ENCODE measurements around the gene TNFRSF18. TPM values are rescaled to one million over a fixed set of nuclear protein-coding genes. Genes with fewer than 3 reads are reported as not detected.
"Not testable (repeated sequence)": the region's sequence is repeated elsewhere in the genome, so short reads cannot be mapped to it uniquely, and the experiment has no call there.

TNFRSF18 gene
- polyA plus RNA-seq, 4 donors = 0.26 to 0.72 (median 0.51) TPM

DNA sequence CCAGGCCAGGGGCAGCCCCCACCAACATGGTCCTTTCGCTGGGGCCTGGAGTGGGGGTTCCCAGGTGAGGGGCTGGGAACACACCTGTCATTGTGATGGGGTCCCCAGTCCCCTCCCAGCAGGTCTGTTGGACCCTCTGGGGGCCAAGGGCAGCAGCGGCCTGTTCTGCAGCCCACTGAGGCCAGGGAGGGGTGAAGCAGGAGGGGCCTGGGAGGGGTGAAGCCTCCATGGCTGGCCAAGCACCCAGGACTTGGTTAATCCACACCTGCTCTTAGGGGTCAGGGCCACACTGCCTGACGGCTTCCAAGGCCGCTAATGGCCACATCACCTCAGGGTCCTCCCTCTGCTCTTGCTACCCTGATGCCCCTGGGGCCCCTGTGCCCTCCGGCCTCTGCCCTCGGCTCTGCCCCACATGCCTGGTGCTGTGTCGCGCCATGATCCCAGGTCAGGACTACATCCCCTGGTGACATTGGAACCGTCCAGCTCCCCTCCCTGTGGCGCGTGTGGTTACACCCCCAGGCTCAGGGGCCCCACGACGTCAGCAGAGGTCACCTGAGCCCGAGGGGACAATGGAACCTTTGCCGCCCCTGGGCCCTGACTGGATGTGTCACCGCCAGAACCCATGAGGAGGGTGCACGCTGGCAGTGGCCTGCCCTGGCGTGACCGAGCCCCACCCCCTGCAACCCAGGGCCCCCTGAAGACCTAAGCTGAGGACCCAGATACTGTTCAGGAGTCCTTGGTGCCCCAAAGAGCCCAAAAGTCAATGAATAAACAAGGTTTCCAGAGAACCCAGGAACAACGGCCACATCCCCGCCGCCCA, 7.0 kb downstream of the TNFRSF18 start:
- no peak for DNase-seq (ENCODE audit: low read depth in 4 of 4, low spot score in 3 of 4)

DNA sequence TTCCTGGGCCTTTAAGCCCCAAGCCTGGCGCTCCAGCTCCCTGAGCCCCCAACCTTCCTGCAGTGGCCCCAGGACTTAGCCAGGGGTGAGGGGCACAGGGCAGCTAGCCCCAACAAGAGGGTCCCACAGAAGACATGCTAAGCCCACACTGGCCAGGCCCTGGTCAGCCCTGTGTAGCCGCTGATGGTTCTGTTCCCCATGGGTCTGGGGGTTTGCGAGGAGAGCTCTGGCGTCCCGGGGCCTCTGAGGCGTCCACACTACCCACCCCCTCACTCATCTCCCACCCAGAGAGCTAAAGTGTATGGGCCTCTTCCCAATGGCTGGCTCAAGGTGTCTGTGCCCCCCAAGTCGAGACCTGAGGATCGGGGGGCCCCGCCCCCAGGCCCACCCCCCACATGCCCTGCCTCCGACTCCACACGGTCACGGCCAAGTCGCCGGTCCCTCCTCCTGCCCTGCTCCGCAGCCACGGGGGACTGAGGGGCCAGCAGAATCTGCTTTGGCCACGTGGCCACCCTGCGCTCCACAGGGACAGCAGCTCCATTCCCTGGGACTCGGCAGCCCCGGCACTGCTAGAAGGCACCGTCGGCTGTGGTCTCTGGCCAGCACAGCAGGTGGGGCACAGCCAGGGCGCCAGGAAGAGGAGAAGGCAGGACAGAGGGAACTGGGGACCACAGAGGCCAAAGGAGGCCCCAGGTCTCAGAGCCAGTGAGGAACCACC, 7.8 kb downstream of the TNFRSF18 start:
- no peak for DNase-seq (ENCODE audit: low read depth in 4 of 4, low spot score in 3 of 4)

DNA sequence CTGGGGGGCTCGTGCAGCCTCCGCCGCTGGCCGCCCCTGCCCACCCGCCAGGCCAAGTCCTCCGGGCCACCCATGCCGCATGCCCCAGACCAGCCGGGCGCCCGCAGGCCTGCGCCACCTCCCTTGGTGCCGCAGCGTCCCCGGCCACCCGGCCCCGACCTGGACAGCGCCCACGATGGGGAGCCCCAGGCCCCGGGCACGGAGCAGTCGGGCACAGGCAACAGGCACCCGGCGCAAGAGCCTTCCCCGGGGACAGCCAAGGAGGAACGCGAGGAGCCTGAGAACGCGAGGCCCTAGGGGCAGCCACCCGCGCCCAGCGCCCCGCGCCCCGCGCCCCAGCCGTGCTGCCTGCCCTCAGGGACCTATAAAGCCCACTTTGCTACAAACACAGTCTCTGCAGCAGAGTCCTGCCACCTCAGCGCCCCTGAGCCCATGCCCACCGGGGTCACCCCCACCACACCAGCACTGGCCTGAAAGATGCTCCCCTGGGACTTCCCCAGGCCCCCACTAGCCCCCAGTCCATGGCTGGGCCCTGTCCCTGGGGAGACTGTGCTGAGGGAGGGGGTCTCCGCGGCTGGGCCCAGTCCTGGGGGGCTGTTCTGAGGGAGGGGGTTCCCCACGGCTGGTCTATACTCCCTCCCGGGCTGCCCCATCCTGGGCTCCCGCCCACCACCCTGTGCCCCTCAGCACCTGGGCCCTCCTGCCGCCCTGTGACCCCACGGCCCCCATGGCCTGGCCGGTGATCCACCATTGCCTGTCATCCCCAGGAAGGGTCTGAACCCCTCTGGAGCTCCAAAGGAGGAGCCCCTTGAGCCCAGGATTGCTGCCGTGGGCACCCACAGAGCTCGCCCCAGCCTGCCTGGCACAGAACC, 8.6 kb downstream of the TNFRSF18 start:
- DNase-seq (ENCODE audit: low read depth in 4 of 4, low spot score in 3 of 4) = no peak

DNA sequence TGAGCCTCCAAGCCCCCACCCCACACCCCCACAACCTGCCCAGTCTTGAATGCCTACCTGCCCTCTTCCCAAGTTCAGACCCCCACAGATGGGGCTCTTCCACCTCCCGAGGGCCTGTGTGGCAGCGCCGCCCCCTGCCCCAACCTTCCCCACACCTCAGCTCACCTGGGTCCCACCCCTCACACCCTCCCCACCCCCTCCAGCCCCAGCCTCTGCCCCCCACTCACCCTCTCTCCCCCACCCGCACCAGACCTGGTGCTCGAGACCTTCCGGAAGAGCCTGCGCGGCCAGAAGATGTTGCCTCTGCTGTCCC, 9.2 kb downstream of the TNFRSF18 start:
- DNase-seq (ENCODE audit: low read depth in 4 of 4, low spot score in 3 of 4) = no peak

DNA sequence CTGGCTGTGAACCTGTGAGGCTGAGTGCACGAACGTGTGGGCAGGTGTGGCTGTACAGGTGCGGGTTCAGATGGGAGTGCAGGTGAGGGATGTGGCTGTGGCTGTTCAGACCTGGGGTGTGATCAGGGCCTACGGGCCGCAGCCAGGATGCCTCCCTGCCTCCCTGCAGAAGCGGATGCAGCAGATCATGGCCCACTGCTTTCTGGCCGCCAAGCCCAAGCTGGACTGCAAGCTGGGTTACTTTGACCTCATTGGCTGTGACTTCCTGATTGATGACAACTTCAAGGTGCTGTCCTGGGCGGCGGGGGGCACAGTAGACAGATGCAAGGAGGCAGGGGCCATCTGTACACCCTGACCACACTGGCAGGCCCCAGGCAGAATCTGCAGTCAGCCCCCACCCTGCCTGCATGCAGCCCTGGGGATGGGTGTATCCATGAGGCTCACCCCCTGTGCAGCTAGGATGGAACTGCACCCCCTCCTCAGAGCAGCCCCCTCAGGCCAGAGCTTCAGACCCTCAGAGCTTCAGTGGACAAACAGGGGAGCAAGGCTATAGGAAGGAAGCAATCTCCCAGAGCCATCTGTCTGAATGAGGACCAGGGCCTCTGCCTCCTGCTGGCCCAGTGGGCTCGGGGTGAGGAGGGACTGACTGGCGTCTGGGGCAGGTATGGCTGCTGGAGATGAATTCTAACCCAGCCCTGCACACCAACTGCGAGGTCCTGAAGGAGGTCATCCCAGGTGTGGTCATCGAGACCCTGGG, 9.8 kb downstream of the TNFRSF18 start:
- no peak for DNase-seq (ENCODE audit: low read depth in 4 of 4, low spot score in 3 of 4)

DNA sequence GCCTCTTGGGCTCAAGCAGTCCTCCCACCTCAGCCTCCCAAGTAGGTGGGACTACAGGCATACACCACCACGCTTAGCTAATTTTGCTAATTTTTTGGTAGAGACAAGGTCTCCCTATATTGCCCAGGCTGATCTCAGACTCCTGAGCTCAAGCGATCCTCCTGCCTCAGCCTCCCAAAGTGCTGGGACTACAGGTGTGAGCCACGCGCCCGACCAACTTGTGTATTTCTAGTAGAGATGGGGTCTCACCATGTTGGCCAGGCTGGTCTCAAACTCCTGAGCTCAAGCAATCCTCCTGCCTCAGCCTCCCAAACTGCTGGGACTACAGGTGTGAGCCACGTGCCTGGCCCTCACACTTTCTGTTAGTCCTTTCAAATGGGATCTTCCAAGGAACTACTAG, 10.7 kb downstream of the TNFRSF18 start:
- DNase-seq (ENCODE audit: low read depth in 4 of 4, low spot score in 3 of 4) = not testable (repeated sequence)

DNA sequence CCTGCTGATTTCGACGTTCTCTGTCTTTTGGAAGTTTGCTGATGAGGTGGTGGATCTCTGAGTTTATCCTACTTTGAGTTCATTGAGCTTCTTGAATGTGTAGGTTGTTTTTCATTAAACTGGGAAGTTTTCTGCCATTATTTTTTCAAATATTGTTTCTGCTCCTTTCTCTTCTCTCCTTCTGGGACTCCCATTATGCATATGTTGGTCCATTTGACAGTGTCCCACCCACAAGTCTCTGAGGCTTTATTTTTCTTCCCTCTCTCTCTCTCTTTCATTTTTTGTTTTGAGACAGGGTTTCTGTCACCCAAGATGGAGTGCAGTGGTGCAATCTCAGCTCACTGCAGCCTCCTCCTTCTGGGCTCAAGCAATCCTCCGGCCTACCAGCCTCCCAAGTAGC, 11.7 kb downstream of the TNFRSF18 start:
- DNase-seq (ENCODE audit: low read depth in 4 of 4, low spot score in 3 of 4) = no peak

DNA sequence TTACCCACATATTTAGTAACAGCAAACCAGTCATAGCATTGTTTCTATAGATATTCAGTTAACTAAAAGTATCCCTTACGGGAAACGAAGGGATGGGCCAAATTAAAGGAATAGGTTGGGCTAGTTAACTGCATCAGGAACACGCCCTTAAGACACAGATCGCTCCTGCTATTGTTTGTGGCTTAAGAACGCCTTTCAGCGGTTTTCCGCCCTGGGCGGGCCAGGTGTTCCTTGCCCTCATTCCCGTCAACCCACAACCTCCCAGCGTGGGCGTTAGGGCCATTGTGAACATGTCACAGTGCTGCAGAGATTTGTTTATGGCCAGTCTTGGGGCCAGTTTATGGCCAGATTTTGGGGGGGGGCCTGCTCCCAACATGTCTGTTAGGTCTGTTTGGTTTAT, 14.7 kb downstream of the TNFRSF18 start:
- no peak for DNase-seq (ENCODE audit: low read depth in 4 of 4, low spot score in 3 of 4)

DNA sequence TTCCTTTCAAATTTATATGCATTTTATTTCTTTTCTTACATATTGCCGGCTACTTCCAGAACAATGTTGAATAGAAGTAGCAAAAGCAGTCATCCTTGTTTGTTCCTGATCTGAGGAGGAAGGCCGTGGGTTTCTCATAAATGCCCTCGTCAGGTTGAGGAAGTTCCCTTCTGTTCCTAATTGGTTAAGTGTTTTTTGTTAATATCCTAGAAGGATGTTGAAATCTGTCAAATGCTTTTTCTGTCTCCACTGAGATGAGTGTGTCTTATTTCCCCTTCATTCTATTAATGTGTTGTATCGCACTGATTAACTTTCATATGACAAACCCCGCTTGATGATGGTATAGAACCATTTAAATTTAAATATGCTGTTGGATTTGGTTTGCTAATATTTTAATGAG, 17.3 kb downstream of the TNFRSF18 start:
- no peak for DNase-seq (ENCODE audit: low read depth in 4 of 4, low spot score in 3 of 4)

DNA sequence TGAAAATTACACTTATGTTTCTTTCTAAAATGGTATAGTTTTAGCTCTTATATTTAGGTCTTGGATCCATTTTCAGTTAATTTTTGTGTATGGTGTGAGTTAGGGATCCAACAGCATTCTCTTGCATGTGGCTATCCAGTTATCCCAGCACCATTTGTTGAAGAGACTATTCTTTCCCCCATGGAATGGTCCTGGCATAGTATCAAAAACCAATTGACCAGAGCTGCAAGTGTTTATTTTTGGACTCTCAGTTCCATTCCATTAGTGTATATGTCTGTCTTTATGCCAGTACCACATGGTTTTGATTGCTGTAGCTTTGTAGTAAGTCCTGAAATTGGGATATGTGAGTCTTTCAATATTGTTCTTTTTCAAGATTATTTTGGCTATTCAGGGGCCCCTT, 18.5 kb downstream of the TNFRSF18 start:
- no peak for DNase-seq (ENCODE audit: low read depth in 4 of 4, low spot score in 3 of 4)

DNA sequence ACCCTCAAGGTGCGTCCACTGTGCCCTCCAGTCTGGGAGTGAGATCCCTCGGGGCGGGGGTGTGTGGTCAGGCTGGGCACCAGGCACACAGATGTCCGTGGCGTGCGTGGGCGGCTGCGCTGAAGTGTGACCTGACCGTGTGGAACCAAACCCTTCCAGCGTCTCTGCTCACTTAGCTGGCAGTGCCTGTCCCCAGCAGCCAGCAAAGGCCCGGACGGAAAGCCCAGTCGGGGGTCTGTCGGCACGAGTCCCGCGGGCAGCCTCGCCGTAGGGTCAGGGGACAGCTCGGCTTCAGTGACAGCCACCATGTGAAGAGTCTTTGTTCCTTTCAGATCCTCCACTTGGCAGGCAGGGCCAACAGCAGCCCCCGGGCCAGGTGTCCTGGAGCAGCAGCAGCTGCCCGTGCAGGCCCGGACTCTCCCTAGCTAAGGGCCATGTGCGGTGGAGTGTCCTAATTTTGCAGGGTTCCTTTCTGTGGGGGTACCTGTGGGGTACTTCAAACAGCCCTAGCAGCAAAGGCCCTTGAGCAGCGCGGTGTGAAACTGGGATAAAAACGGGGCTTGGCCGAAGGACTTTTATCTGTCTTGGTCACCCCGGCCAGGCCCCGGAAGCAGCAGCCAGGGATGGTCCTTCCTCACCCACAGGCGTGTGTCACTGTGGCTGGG, 21.2 kb downstream of the TNFRSF18 start:
- no peak for DNase-seq (ENCODE audit: low read depth in 4 of 4, low spot score in 3 of 4)

DNA sequence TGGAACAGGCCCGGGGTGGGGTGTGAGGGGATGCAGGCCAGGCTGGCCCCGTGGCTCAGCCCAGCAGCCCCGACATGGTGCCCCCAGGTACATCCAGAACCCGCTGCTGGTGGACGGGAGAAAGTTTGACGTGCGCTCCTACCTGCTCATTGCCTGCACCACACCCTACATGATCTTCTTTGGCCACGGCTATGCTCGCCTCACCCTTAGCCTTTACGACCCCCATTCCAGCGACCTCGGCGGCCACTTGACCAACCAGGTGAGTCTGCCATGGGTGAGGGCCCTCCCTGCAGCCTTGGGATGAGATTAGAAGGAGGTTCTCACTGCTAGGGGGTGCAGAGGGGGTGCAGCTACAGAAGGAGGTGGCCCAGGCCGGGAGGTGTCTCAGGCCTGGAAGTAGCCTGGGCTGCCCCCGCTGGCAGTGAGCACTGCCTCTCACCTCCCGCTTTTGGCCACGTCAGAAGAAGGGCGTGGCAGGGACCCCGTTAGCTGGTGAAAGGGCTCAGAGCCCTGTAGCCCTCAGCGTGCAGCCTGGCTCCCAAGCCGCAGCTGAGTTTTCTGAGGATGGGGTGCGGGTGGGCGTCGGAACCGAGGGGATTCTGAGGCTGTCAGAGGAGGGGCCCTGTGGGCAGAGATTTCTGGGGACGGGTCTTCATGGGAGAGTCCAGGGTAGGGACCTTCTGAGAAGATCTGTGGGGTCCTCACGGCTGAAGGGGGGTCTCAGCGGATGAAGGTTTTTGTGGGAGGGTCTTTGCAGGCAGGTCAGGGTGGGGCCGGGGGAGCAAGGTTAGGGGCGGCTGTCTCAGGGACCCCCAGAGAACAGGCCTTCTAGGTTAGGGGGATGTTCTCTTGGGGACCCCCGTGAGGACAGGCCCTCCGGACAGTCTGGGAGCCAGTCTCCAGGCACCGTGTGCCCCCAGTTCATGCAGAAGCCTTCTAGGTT, 22.3 kb downstream of the TNFRSF18 start:
- DNase-seq (ENCODE audit: low read depth in 4 of 4, low spot score in 3 of 4) = no peak

DNA sequence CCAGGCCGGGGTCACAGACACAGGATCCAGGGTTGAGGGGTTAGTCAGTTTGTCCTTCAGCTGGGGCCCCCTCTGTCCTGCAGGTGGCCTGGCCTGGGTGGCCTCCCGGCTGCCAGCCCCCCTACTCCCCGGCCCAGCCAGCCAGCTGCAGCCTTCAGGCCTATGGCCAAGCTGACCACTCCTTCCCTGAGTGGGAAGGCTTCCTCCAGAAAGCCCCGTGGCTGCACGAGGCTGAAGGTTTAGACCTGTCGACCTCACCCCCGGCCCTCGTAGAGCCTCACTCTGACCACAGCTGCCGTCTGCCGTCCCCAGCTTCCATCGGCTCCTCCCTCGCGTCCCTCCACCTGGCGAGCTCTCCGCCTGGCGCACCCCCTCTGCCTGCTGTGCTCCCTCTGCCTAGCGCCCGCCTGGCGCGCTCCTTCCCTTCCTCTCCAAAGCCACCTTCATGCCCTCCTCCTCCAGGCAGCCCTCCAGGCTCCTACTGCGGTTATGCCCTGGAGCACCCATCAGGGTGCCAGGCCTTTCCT, 23.1 kb downstream of the TNFRSF18 start:
- no peak for DNase-seq (ENCODE audit: low read depth in 4 of 4, low spot score in 3 of 4)

DNA sequence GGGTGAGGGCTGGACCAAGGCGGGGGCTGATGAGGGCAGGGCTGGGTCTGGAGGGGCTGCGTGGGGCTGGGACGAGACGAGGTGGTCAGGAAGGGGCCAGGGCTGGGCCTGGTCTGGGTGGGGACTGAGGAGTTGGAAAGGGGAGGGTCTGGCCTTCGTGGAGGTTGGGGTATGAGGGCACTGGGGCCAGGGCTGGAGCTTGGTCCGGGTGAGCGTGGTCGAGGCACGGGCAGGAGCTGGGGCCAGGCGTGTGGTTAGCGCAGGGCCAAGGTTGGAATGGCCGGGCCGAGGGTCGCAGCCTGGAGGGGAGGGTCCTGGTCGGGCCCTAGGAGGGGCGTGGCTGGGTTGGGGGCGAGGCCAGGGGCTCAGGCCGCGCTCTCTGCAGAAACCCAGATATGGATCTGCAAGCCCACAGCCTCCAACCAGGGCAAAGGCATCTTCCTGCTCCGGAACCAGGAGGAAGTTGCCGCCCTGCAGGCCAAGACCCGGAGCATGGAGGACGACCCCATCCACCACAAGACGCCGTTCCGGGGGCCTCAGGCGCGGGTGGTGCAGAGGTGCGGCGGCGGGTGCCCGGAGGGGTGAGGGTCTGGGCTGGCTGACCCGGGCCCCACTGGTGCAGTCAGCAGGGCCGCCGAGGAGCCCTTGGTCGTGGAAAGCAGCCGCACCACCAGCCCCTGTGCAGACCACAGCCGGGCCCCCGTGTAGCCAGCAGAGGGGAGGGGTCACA, 23.7 kb downstream of the TNFRSF18 start:
- DNase-seq (ENCODE audit: low read depth in 4 of 4, low spot score in 3 of 4) = no peak

DNA sequence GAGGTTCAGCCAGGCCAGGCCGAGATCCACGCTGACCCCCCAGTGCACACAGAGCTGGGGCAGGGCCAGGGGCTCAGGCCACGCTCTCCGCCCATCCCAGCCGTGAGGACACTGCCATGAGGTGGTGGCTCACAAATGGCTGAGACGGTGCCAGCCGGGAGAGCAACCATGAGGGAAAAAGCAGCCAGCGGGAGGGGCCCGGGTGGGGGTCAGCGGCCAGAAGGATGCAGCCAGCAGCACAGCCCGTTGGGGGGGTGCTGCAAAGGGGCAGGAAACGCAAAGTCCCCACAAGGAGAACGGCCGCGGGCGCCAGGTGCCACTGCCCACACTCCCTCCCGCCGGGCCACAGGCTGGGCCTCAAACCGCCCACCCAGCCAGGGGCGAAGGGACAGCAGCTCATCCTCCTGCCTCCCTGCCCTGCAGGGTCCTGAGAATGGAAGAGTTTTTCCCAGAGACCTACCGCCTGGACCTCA, 24.4 kb downstream of the TNFRSF18 start:
- DNase-seq (ENCODE audit: low read depth in 4 of 4, low spot score in 3 of 4) = no peak

DNA sequence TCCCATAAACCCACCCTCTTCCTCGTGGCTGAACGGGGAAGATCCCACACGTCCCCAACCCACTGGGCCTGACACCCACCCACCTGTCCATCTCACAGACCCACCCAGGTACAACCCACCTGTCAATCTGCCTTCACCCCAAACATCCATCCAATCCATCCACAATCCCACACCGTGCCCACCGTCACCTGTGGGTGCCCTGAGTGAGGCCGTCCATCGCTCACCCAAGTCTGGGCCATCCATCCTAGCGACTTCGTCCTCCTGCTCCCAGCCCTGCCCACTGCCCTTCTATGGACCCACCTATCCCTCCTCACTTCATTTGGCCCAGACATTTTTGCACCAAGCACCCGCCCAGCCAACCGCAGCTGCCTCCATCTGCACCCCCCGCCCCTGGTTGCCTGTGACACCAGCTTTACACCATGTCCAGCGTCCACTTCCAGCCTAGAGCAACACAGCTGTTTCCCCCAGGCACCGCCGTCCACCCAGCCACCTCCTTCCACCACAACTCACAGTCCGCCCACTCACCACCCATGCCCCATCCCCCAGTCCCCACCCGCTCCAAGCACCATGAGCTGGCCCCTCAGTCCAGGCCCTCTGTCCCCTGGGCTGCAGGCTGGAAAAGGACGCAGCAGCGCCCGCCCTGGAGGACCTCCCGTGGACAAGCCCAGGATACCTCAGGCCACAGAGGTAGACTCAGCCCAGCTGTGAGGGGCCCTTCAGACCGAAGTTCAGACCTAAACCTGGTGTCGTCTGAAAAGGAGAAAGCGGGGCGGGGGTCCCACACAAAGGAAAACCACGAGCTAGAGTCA, 25.1 kb downstream of the TNFRSF18 start:
- no peak for DNase-seq (ENCODE audit: low read depth in 4 of 4, low spot score in 3 of 4)

Data from left renal pelvis (tissue), 4 donors.